Daoy (cell line): ENCODE measurements around the gene OR10A4. TPM values are rescaled to one million over a fixed set of nuclear protein-coding genes. Genes with fewer than 3 reads are reported as not detected.
A peak's percentile ranks its signal among the peaks of the same experiment; 100 is the strongest.
"Not testable (repeated sequence)": the region's sequence is repeated elsewhere in the genome, so short reads cannot be mapped to it uniquely, and the experiment has no call there.

Experiments used
- DNase-seq: peaks from one replicate; pipeline ENCODE4 v3.0.0-alpha.2; 2015; ENCODE audit warnings: low read depth
- total RNA-seq: library from RNA; depleted of rRNA; stranded (reverse); fragments of >200 nt; shearing (Covaris generic); gene quantifications from 2 replicates; pipeline ENCODE4 v1.2.3, GENCODE V29; 2014; rRNA removed

The OR10A4 gene, protein sequence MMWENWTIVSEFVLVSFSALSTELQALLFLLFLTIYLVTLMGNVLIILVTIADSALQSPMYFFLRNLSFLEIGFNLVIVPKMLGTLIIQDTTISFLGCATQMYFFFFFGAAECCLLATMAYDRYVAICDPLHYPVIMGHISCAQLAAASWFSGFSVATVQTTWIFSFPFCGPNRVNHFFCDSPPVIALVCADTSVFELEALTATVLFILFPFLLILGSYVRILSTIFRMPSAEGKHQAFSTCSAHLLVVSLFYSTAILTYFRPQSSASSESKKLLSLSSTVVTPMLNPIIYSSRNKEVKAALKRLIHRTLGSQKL
- not detected in 2 replicates for total RNA-seq

DNA sequence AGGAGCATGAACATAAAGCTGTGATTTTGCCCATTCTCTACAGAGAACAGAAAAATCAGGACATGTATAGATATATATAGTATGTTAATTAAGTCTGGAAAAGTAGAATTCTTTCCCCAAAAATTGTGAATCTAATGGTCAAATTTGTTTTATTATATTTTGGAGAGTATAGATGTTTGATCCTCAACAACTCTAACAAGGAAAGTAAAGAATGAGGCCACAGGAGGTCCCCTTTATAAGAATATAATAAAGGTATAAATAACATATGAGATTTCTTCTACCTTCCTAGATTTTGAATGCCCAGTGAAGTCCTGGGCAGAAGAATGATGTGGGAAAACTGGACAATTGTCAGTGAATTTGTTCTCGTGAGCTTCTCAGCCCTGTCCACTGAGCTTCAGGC lies at the start of gene OR10A4:
TSS of gene OR10A4 (plus strand) at position 301 of the 400 bp plus-strand sequence. CDS start at position 324, 23 bp downstream.
- DNase-seq, result no peak

DNA sequence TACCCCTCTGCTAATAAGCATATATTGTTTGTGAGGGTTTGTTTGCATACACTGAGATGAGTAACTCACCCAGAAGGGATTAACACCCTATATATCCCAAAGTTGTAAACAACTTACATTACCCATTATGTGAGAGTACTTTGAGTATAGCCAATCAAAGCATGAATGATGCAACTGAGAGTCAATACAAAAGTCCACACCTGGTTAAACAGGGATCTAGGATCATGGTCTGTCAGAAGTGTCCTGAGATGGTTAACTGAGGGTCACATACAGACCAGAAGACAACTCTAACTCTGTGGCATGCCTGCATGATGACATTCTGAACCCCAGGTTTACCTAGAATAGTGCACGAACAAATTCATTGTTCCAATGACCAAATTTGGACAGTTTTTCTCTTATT lies 48.3 kb upstream of the OR10A4 start:
- no peak for DNase-seq

DNA sequence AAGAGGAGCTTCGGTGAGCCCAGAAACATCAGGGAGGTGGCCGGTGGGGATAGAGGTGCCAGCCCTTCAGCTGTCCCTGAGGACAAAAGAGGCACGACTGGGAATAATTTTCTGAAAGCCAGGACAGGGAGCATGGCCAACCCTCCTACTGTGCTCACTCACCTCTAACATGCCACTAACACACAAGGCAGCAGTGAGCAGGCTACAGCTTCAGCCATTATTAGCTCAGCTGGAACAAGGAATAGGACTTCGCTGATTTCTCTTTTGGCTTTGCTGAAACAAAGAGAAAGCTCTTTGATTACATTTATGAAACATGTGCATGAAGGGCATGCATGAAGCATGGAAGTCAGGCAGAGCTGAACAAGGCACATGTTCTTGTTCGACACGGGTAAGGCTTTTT lies 43.1 kb upstream of the OR10A4 start:
- no peak for DNase-seq

DNA sequence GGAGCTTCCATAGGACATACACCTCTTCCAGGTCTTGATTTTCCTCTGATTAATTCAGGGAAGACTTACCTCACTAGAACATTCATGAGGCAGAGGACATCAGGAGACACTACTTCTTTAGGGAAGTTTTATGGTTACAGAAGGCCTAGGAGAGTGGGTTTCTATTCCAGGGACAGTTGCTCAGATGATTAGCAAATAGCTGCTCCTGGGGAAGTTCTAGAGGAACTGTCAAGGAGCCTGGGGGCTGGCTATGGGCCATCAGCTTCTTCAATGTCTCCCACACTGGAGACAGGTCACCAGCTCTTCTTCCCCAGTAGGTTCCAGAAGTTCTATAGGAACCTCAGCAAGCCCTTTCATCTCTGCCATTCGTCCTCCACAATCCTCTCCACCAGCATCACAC lies 42.4 kb upstream of the OR10A4 start:
- DNase-seq, result no peak

DNA sequence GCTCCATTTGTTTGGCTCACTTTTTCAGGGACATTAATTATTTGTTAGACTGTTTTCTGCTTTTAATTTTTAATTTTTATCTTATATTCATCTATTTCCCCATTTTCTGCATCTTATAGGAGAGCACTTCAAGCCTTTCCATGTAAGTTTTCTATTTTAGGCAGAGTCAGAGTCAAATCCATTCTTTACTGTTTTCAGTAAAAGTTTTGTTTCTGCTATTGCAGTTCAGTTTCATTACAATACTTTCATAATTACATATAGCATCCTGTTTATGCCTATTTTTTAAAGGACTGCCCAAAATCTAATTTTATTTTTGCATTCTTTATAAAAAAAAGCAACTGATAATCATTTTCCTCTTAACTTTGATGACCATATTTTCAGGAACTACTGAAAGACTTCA lies 34.7 kb upstream of the OR10A4 start:
- no peak for DNase-seq

DNA sequence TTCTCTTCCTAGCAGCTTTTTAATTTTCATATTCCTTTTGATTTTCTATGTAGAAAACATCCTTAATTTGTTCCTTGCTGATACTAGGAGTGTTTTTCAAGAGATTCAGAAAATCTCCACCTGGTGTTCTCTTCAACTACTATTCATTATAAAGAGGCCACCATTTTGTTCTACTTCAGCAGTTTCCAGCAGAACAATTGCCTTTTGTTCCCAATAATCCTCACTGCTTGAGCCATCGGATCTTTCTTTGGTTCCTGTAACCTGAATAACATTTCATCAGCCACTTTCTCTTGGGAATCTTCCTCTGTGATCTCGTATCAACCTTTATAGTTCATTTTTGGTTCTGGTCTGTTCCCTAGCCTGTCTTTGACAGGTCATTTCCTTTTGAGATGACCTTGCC lies 32.8 kb upstream of the OR10A4 start:
- no peak for DNase-seq

DNA sequence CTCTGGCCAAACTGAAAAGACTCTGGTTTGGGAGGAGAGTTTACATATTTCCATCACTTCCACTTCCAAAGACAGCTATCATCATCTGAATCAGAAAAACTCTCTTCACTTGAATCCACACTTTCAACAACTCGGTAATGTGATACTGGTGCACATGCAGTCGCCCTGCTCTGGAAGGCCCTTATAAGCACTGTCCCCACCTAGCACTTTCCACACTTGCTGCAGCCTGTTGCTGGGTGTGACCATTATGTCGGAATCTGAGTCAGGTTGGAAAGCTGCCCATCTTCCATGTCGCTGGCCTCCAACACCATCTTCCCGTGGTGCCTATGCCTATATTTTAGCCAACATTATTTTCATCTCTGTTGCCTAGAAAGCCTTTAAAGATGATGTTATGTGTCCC lies 32.1 kb upstream of the OR10A4 start:
- DNase-seq, result peak; percentile 25

DNA sequence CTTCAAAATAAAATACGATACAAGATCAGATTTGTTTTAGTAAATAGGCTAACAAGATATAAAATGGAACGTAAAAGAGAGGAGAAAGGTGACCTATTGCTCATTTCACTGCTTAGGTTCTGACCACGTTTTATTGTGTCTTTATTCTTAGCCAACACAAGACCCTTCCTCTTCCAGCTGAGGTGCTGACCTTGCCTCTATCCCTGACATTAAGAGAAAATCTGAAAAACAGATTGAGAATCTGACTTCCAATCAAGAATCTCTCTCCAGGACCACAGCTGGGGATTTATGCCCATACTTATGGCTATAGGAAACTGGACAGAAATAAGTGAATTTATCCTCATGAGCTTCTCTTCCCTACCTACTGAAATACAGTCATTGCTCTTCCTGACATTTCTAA lies 31.0 kb upstream of the OR10A4 start, which contains the start of gene OR10A5:
TSS of gene OR10A5 (plus strand) at position 301 of the 400 bp plus-strand sequence. CDS start at position 301, 0 bp downstream.
- no peak for DNase-seq

DNA sequence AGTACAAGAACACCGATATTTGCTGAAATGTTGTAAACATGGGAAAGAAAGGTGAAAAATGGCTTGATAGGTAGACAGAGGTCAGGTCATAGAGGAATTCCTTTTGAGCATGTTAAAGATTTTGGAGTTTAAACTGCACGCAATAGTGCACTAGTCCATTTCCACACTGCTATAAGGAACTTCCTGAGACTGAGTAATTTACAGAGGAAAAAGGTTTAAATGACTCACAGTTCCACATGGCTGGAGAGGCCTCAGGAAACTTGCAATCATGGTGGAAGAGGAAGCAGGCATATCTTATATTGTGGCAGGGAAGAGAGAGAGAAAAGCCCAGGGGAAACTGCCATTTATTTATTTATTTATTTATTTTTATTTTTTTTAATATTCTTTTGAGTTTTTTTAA lies 25.9 kb upstream of the OR10A4 start:
- no peak for DNase-seq

DNA sequence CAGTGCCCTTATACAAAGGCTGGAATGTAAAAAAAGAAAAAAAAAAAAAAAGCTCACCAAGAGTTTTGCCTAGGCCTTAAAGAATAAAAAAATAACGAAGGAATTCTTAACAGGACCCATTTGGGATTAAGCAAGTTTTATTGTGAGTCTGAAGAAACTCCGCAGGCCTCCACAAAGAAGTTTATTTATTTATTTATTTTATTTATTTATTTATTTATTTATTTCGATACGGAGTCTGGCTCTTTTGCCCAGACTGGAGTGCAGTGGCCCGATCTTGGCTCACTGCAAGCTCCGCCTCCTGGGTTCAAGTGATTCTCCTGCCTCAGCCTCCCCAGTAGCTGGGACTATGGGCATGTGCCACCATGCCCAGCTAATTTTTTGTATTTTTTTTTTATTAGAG lies 21.6 kb upstream of the OR10A4 start:
- DNase-seq, result not testable (repeated sequence)

DNA sequence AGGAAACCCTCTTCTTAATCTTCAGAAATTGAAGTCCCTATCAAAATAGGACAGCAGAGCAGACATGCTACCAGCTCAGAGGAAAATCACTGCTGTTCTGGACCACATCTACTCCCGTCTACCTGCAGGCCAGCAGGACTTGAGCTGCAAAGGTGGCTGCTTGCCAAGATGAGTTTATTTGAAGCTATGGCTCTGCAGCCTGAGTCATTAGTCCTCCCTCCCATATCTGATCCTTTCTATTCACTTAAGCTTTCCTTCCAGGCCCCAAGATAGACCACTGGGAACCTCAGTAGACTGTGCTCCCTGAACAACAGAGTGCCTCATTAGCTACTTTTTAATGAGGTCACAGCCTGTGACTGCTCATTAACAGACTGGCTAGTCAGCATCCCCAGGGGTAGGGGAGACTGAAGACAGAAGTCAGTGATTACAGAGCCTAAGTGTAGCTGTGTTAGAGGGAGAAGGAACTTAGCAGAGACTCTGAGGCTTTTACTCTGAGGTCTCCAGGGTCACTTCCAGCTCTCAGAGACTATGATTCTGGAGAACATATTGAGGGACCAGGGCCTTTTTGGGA lies 20.4 kb upstream of the OR10A4 start:
- DNase-seq, result peak; percentile 81

DNA sequence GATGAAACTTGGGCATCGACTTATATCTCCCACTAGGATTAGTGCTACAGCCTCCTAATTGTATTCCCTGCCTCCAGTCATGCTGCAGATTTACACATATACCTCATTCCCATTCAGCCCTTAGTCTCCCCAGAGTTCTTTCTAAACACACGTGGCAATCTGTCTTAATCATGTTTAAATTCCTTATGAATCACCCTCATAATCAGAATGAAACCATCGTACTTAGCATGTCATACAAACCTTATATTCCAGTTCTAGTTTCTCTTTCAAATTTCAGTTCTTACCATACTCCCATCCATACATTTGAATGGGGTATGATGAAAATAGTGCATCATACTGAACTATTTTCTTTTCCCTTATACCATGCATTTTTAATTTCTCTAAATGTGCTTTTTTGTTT lies 19.6 kb upstream of the OR10A4 start:
- DNase-seq, result peak; percentile 33

DNA sequence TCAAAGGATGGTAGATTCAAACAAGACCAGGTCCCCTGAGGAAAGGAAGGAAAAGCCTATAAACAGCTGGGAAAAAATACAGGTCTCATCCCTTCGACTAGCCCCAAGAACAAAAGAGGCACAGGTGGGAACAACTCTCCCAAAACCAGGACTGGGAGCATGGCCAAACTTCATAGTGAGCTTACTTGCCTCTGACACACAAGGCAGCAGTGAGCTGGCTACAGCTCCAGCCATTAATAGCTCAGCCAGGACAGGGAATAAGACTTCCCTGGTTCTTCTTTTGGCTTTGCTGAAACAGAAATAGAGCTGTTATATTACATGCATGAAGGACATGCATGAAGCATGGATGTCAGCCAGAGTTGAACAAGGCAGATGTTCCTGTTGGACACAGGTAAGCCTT lies 13.5 kb upstream of the OR10A4 start, which contains the start of gene OR10A2:
TSS of gene OR10A2 (plus strand) at position 97 of the 400 bp plus-strand sequence. CDS start 6,698 bp downstream, outside the sequence.
- DNase-seq, result peak; percentile 4

DNA sequence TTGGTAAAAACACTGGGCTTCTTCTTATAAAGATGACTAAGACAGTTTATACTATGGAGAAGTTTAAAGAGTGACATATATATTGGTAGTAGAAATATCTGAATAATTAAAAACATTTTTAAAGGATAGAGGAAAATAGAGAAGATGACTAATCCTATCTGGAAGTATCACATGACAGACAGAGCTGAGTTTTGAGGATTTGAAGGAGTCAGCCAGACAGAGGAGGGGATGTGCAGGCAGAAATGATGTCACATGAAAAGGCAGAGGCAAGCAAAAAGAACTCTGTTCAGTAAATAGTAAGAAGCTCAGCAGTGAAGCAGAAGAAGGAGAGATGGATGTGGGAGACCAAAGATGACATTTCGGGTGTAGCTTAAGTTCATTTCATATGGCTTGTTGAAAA lies 12.0 kb upstream of the OR10A4 start:
- peak; percentile 13 for DNase-seq

DNA sequence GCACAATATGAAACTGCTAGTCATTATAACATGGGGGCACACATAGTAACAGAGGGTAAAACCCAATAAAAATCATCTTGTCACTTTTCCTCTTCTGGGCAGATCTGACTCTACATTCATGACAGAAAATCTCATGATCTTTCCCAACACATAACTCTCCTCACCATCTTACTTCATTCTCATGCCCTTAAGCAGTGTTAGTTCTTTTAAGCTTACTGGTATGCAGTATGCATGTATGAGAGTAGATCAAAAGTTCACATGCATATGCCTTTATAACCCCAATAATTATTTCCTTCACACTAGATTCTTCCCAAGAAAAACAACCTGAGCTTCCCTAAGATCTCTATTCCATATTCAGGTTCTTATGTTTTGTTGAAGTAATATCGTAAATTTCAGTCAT lies 5.1 kb upstream of the OR10A4 start:
- no peak for DNase-seq

DNA sequence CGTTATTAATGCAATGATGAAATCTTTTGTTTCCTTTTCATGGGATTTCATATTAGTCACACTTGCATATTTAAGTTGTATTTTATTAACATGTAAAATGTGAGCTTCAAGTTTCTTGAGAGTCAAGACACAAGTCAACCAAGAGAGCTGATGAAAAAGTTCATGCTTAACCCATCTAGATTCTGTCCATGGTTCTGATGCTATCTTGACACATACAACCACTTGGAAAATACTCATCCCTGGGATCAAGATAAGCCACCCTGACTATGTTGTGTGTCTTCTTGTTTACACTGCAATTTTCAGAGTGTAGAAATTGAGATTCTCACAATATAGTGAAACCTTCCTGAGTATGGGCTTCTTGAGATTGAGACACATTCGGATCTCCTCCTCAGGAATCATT lies 664 bp upstream of the OR10A4 start:
- no peak for DNase-seq

DNA sequence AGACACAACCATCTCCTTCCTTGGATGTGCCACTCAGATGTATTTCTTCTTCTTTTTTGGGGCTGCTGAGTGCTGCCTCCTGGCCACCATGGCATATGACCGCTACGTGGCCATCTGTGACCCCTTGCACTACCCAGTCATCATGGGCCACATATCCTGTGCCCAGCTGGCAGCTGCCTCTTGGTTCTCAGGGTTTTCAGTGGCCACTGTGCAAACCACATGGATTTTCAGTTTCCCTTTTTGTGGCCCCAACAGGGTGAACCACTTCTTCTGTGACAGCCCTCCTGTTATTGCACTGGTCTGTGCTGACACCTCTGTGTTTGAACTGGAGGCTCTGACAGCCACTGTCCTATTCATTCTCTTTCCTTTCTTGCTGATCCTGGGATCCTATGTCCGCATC lies 489 bp downstream of the OR10A4 start:
- DNase-seq, result no peak

DNA sequence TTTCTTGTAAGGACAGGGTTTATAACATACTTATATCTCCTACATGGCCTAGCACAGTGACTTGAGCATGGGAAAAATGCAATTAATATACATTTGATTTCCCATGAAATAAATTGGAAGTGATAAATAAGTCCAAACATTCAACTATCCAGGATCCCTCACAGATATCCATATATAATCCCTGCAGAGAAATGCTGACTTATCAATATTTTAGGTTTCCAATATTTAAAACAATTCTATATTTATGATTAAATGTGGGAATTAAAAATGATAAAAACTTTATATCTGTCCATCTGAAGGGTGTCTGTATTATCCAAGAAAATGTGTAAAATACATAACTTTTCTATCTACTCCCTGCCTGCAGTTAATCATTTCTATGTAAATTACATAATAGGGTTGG lies 6.3 kb downstream of the OR10A4 start:
- no peak for DNase-seq

DNA sequence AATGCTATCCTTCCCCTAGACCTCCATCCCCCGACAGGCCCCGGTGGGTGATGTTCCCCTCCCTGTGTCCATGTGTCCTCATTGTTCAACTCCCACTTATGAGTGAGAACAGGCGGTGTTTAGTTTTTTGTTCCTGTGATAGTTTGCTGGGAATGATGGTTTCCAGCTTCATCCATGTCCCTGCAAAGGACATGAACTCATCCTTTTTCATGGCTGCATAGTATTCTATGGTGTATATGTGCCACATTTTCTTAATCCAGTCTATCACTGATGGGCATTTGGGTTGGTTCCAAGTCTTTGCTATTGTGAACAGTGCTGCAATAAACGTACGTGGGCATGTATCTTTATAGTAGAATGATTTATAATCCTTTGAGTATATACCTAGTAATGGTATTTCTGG lies 11.3 kb downstream of the OR10A4 start:
- DNase-seq, result not testable (repeated sequence)

DNA sequence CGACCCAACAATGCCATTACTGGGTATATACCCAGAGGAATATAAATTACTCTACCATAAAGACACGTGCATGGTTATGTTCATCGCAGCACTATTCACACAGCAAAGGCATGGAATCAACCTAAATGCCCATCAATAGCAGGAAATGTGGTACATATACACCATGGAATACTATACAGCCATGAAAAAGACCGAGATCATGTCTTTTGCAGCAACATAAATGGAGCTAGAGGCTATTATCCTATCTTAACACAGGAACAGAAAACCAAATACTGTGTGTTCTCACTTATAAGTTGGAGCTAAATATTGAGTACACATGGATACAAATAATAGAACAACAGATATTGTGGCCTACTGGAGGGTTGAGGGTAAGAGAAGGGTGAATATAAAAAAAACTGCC lies 12.4 kb downstream of the OR10A4 start:
- no peak for DNase-seq

DNA sequence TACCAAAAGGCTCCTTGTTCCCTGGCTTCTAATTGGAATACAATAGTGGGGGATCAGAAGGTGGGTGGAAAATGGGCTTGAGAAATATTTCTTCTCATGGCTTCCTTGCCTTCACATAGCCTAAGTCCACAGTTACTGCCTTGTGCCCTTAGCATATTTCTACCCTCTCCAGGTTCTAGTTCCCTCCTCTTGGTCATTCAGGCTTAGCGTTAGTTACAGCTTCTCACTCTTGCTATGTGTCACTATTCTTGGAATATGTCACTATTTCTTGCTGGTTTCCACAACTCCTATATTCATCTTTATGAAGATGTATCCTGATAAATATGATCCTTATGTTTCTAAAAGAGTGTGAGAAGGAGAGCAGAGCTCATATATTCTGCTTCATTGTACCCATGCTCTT lies 13.4 kb downstream of the OR10A4 start:
- DNase-seq, result no peak

DNA sequence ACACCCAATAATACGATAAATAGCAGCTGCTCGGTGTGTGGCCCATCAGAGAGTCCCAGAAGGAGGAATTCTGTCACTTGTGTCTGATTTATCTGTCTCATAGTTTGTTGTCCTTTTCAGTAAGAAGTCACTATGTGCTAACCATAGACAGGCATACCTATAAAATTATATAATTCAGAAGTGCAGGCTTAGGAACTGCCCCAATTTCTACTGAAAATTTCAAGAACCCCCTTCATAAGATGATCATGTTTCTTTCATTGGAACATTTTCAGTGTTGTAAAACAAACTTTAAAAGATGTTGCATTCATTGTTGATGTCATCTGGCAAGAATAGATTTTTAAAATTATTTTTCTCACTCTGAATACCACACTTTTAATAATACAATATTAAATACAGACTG lies 16.0 kb downstream of the OR10A4 start, which contains the start of gene OR2D2:
TSS of gene OR2D2 (minus strand) at position 101 of the 400 bp plus-strand sequence. CDS start at position 101, 0 bp downstream.
- no peak for DNase-seq

DNA sequence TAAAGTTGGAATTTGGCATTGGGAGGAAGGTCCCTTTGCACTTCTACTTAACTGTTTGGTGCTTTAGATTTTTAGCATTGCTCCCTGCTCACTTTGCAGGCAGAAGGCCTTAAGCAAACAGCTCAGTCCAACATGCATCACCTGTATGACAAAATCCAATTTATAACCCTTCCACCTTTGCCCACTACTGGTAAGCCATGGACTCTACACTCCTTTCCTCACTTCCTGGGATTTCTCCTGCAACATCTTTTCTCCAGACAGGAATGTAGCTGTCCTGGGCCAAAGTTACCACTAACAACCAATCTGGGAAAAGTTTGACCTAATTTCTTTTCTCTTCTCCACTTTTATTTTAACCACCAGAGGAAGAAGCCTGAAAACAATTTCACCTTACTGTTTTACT lies 17.7 kb downstream of the OR10A4 start:
- DNase-seq, result no peak
